H9 (cell line): Measurements from ENCODE around the gene CXCR4. TPM values are rescaled to one million over a fixed set of nuclear protein-coding genes. Genes with fewer than 3 reads are reported as not detected.

Experiments
- DNase-seq: peaks from one replicate; pipeline ENCODE4 v3.0.0-alpha.2; 2017
- H2AFZ ChIP-seq: one replicate; pipeline ENCODE4 v1.6.1; 2013; ENCODE audit warnings: mild to moderate bottlenecking, low read length, control low read depth, moderate library complexity
- H2AK5ac ChIP-seq: 2 replicates; pipeline ENCODE4 v1.6.1; 2013; ENCODE audit warnings: low read length, control low read depth, mixed read lengths; ENCODE audit not compliant: insufficient read length
- H2BK120ac ChIP-seq: one replicate; pipeline ENCODE4 v1.6.1; 2013; ENCODE audit warnings: low read depth, mild to moderate bottlenecking, low read length, control low read depth, inconsistent platforms; ENCODE audit not compliant: poor library complexity, severe bottlenecking
- H2BK12ac ChIP-seq: 2 replicates; pipeline ENCODE4 v1.6.1; 2013; ENCODE audit warnings: low read length, control low read depth, mixed read lengths, low read depth; ENCODE audit not compliant: insufficient read length
- H2BK15ac ChIP-seq: 2 replicates; pipeline ENCODE4 v1.6.1; 2013; ENCODE audit warnings: low read depth, low read length, control low read depth
- H2BK20ac ChIP-seq: one replicate; pipeline ENCODE4 v1.6.1; 2013; ENCODE audit warnings: low read depth, mild to moderate bottlenecking, low read length, control low read depth, inconsistent platforms; ENCODE audit not compliant: poor library complexity, severe bottlenecking
- H2BK5ac ChIP-seq: 2 replicates; pipeline ENCODE4 v1.6.1; 2013; ENCODE audit warnings: low read length, control low read depth, mixed read lengths; ENCODE audit not compliant: insufficient read length
- H3K14ac ChIP-seq: 2 replicates; pipeline ENCODE4 v1.6.1; 2013; ENCODE audit warnings: low read length, control low read depth; ENCODE audit not compliant: insufficient read depth
- H3K18ac ChIP-seq: 2 replicates; pipeline ENCODE4 v1.6.1; 2013; ENCODE audit warnings: low read depth, mild to moderate bottlenecking, mixed read lengths, low read length, control low read depth; ENCODE audit not compliant: insufficient read length
- H3K23ac ChIP-seq: 2 replicates; pipeline ENCODE4 v1.6.1; 2013; ENCODE audit warnings: low read length, control low read depth, mixed read lengths, low read depth; ENCODE audit not compliant: insufficient read length
- H3K23me2 ChIP-seq: 2 replicates; pipeline ENCODE4 v1.6.1; 2013; ENCODE audit warnings: low read depth, mild to moderate bottlenecking, mixed read lengths, low read length, control low read depth; ENCODE audit not compliant: insufficient read length, poor library complexity, severe bottlenecking
- H3K27ac ChIP-seq: 2 replicates; pipeline ENCODE4 v1.5.1; 2013; ENCODE audit warnings: low read length, control low read depth, mixed read lengths, low read depth; ENCODE audit not compliant: insufficient read length
- H3K27me3 ChIP-seq: 2 replicates; pipeline ENCODE4 v1.6.1; 2013; ENCODE audit warnings: low read length, control low read depth, inconsistent platforms; ENCODE audit not compliant: insufficient read depth
- H3K4ac ChIP-seq: 2 replicates; pipeline ENCODE4 v1.6.1; 2013; ENCODE audit warnings: low read depth, mild to moderate bottlenecking, control low read depth, inconsistent platforms, low read length, moderate library complexity
- H3K4me1 ChIP-seq: 2 replicates; pipeline ENCODE4 v1.6.1; 2013; ENCODE audit warnings: low read length, control low read depth, inconsistent platforms; ENCODE audit not compliant: insufficient read depth
- H3K4me2 ChIP-seq: 2 replicates; pipeline ENCODE4 v1.6.1; 2013; ENCODE audit warnings: low read length, control low read depth, mixed read lengths; ENCODE audit not compliant: insufficient read length, insufficient read depth
- H3K56ac ChIP-seq: 2 replicates; pipeline ENCODE4 v1.6.1; 2013; ENCODE audit warnings: low read depth, mild to moderate bottlenecking, mixed read lengths, low read length, control low read depth; ENCODE audit not compliant: insufficient read length
- H3K79me1 ChIP-seq: 2 replicates; pipeline ENCODE4 v1.6.1; 2013; ENCODE audit warnings: low read depth, mild to moderate bottlenecking, moderate library complexity, low read length, control low read depth, inconsistent platforms; ENCODE audit not compliant: insufficient read depth, poor library complexity, severe bottlenecking
- H3K79me2 ChIP-seq: 2 replicates; pipeline ENCODE4 v1.6.1; 2013; ENCODE audit warnings: low read length, control low read depth, inconsistent platforms; ENCODE audit not compliant: insufficient read depth
- H3K9ac ChIP-seq: 2 replicates; pipeline ENCODE4 v1.6.1; 2013; ENCODE audit warnings: low read length, control low read depth, mixed read lengths; ENCODE audit not compliant: insufficient read length; ENCODE audit errors: extremely low read depth
- H3K9me3 ChIP-seq: one replicate; pipeline ENCODE4 v1.6.1; 2013; ENCODE audit warnings: low read depth, low read length, inconsistent platforms; ENCODE audit not compliant: control insufficient read depth
- H3T11ph ChIP-seq: one replicate; pipeline ENCODE4 v1.6.1; 2013; ENCODE audit warnings: mild to moderate bottlenecking, low read length, control low read depth, inconsistent platforms
- H4K20me1 ChIP-seq: one replicate; pipeline ENCODE4 v1.6.1; 2013; ENCODE audit not compliant: control insufficient read depth, insufficient read length, insufficient read depth
- H4K5ac ChIP-seq: 2 replicates; pipeline ENCODE4 v1.6.1; 2013; ENCODE audit warnings: low read depth, mild to moderate bottlenecking, mixed read lengths, low read length, control low read depth; ENCODE audit not compliant: insufficient read length
- H4K8ac ChIP-seq: replicated peaks from 2 replicates; pipeline ENCODE4 v1.6.1; 2013; ENCODE audit warnings: low read length, control low read depth, mixed read lengths, low read depth; ENCODE audit not compliant: insufficient read length
- H4K91ac ChIP-seq: 2 replicates; pipeline ENCODE4 v1.6.1; 2013; ENCODE audit warnings: low read depth, mild to moderate bottlenecking, moderate library complexity, mixed read lengths, low read length, control low read depth; ENCODE audit not compliant: insufficient read length
- H3K27ac Mint-ChIP-seq, 3 experiments: 2 replicates in 2 of 3; 3 replicates in 1 of 3; pipeline ENCODE4 v1.8.0; 2020 to 2021; ENCODE audit warnings: mixed read lengths in 3 of 3, mild to moderate bottlenecking in 1 of 3, moderate library complexity in 1 of 3
- H3K27me3 Mint-ChIP-seq: 2 replicates; pipeline ENCODE4 v1.8.0; 2021; ENCODE audit warnings: low read depth, mild to moderate bottlenecking, moderate library complexity, mixed read lengths
- H3K36me3 Mint-ChIP-seq, 3 experiments: 2 replicates in 2 of 3; 3 replicates in 1 of 3; pipeline ENCODE4 v1.8.0; 2020 to 2021; ENCODE audit warnings: low read depth in 3 of 3, mixed read lengths in 3 of 3; ENCODE audit not compliant: insufficient read depth in 1 of 3
- H3K4me1 Mint-ChIP-seq, 2 experiments: 2 replicates each; pipeline ENCODE4 v1.8.0; 2020; ENCODE audit warnings: mixed read lengths in 2 of 2
- H3K4me3 Mint-ChIP-seq, 2 experiments: 2 replicates in 1 of 2; 3 replicates in 1 of 2; pipeline ENCODE4 v1.8.0; 2020 to 2021; ENCODE audit warnings: mild to moderate bottlenecking in 2 of 2, mixed read lengths in 2 of 2, moderate library complexity in 1 of 2
- H3K9me3 Mint-ChIP-seq, 2 experiments: 2 replicates in 1 of 2; 3 replicates in 1 of 2; pipeline ENCODE4 v1.8.0; 2020; ENCODE audit warnings: mild to moderate bottlenecking in 2 of 2, mixed read lengths in 2 of 2, moderate library complexity in 1 of 2
- whole genome bisulfite sequencing: extraction: QIAGEN DNeasy Blood & Tissue Kit; methylation state at CpG from one replicate; pipeline ENCODE4 v1.1.7; 2013; ENCODE audit warnings: missing lambda C conversion rate, low lambda C conversion rate, mixed read lengths; ENCODE audit not compliant: insufficient read length; ENCODE audit errors: extremely low coverage; 5-methylcytosine and 5-hydroxymethylcytosine counted together
- total RNA-seq: library from RNA; stranded (reverse); gene quantifications from 2 replicates; pipeline ENCODE4 v1.2.1, GENCODE V29; 2021
- TF ChIP-seq, protein P1 (sequence below): fragments of 200-600 bp; sonication (generic); conservative IDR thresholded peaks from 3 replicates; pipeline ENCODE4 v1.8.0; 2021; ENCODE audit warnings: antibody characterized with exemption, mild to moderate bottlenecking

Gene CXCR4
- total RNA-seq, 1 experiment from 2014 or later, result 1.0 TPM

DNA sequence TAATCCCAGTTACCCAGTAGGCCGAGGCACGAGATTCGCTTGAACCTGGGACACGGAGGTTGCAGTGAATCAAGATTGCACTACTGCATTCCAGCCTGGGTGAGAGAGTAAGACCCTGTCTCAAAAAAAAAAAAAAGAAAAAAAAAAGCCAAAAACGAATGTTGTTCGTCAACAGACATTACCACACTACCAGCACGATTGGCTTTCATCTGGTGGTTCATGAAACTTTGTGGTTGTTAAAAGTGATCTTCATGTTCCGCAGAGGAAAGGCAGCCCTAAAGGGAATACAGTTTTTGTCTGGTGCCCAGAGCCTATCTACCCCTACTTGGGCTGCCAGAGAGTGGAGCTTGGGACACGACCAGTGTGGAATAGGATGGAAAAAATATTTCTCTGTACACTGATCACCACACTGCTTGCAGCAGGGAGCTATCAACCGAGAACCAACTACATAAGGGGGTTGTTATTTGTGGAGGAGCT lies 13.6 kb upstream of the CXCR4 start:
- TF ChIP-seq, protein P1, sequence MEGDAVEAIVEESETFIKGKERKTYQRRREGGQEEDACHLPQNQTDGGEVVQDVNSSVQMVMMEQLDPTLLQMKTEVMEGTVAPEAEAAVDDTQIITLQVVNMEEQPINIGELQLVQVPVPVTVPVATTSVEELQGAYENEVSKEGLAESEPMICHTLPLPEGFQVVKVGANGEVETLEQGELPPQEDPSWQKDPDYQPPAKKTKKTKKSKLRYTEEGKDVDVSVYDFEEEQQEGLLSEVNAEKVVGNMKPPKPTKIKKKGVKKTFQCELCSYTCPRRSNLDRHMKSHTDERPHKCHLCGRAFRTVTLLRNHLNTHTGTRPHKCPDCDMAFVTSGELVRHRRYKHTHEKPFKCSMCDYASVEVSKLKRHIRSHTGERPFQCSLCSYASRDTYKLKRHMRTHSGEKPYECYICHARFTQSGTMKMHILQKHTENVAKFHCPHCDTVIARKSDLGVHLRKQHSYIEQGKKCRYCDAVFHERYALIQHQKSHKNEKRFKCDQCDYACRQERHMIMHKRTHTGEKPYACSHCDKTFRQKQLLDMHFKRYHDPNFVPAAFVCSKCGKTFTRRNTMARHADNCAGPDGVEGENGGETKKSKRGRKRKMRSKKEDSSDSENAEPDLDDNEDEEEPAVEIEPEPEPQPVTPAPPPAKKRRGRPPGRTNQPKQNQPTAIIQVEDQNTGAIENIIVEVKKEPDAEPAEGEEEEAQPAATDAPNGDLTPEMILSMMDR, result no peak
- no peaks in the 10 kb centered on the region for H3K79me1 ChIP-seq
- H2BK5ac ChIP-seq, result no peak overlapping the region
- H3K79me2 ChIP-seq, result no peaks in the 10 kb centered on the region
- H4K8ac ChIP-seq, result no peak overlapping the region
- no peak overlapping the region for H3K4me2 ChIP-seq
- H3K9me3 Mint-ChIP-seq, result no peaks in the 10 kb centered on the region
- no peaks in the 10 kb centered on the region for H3K27me3 ChIP-seq
- no peaks in the 10 kb centered on the region; the same call in 1 of the 2 replicates for H3K4me1 ChIP-seq
- H2BK12ac ChIP-seq, result no peak overlapping the region
- H4K91ac ChIP-seq, result no peak overlapping the region
- no peak overlapping the region for H2BK15ac ChIP-seq
- no CpG with 5 or more reads among the region's 10 CpGs for WGBS
- no peaks in the 10 kb centered on the region for H3K9me3 ChIP-seq
- no peak overlapping the region for H2AK5ac ChIP-seq
- no peak overlapping the region for H2BK20ac ChIP-seq
- no peak overlapping the region for H3K4me3 Mint-ChIP-seq
- no peak overlapping the region for H2BK120ac ChIP-seq
- no peak overlapping the region for H3T11ph ChIP-seq
- H3K18ac ChIP-seq, result no peak overlapping the region
- DNase-seq, result no peak
- H4K5ac ChIP-seq, result no peak overlapping the region
- H2AFZ ChIP-seq, result no peak overlapping the region
- no peak overlapping the region for H3K56ac ChIP-seq
- peaks cover 20 to 24% of the 10 kb centered on the region in 2 experiments for H3K4me1 Mint-ChIP-seq
- no peak overlapping the region for H3K9ac ChIP-seq
- H4K20me1 ChIP-seq, result no peaks in the 10 kb centered on the region
- no peak overlapping the region for H3K27ac Mint-ChIP-seq
- H3K27ac ChIP-seq, result no peak overlapping the region
- H3K23me2 ChIP-seq, result no peaks in the 10 kb centered on the region
- H3K4ac ChIP-seq, result no peak overlapping the region
- no peak overlapping the region for H3K14ac ChIP-seq
- no peaks in the 10 kb centered on the region for H3K36me3 Mint-ChIP-seq
- H3K23ac ChIP-seq, result no peak overlapping the region
- peaks cover 1% of the 10 kb centered on the region; the same call in 1 of the 2 replicates for H3K27me3 Mint-ChIP-seq
